ENCODE results near the gene GJD2.

GJD2 gene

GRCh38 chr15:34733621-34734020, 21.2 kb downstream of the GJD2 start:
- no peak for DNase-seq (ENCODE audit: low spot score)
- in situ Hi-C loops (cut with MboI; ENCODE audit: low pct_unique_long_range_greater_than_20kb, low sequenced_read_pairs, unreplicated experiment), result no loop called here
- TF ChIP-seq CTCF (IDR thresholded peaks at IDR 0.05; ENCODE audit: extremely low read depth, insufficient read depth, missing control alignments), result no peak

GRCh38 chr15:34732430-34732829, 22.4 kb downstream of the GJD2 start:
- DNase-seq (ENCODE audit: low spot score), result no peak
- in situ Hi-C loops (cut with MboI; ENCODE audit: low pct_unique_long_range_greater_than_20kb, low sequenced_read_pairs, unreplicated experiment), result no loop called here
- TF ChIP-seq CTCF (IDR thresholded peaks at IDR 0.05; ENCODE audit: extremely low read depth, insufficient read depth, missing control alignments), result no peak

GRCh38 chr15:34730701-34731100, 24.1 kb downstream of the GJD2 start:
- no peak for TF ChIP-seq CTCF (IDR thresholded peaks at IDR 0.05; ENCODE audit: extremely low read depth, insufficient read depth, missing control alignments)
- in situ Hi-C loops (cut with MboI; ENCODE audit: low pct_unique_long_range_greater_than_20kb, low sequenced_read_pairs, unreplicated experiment), result no loop called here
- DNase-seq (ENCODE audit: low spot score), result no peak

- TF ChIP-seq CTCF (IDR thresholded peaks at IDR 0.05; ENCODE audit: extremely low read depth, insufficient read depth, missing control alignments), result no peak
- no peak for DNase-seq (ENCODE audit: low spot score)
- in situ Hi-C loops (cut with MboI; ENCODE audit: low pct_unique_long_range_greater_than_20kb, low sequenced_read_pairs, unreplicated experiment), result no loop called here
Measured at GRCh38 chr15:34729886-34730285, 24.9 kb downstream of the GJD2 start.

GRCh38 chr15:34729056-34729455, 25.7 kb downstream of the GJD2 start:
- DNase-seq (ENCODE audit: low spot score), result no peak
- in situ Hi-C loops (cut with MboI; ENCODE audit: low pct_unique_long_range_greater_than_20kb, low sequenced_read_pairs, unreplicated experiment), result no loop called here
- TF ChIP-seq CTCF (IDR thresholded peaks at IDR 0.05; ENCODE audit: extremely low read depth, insufficient read depth, missing control alignments), result no peak

GRCh38 chr15:34726406-34727100, 28.2 kb downstream of the GJD2 start:
- TF ChIP-seq CTCF (IDR thresholded peaks at IDR 0.05; ENCODE audit: extremely low read depth, insufficient read depth, missing control alignments), result no peak
- in situ Hi-C loops (cut with MboI; ENCODE audit: low pct_unique_long_range_greater_than_20kb, low sequenced_read_pairs, unreplicated experiment), result no loop called here
- DNase-seq (ENCODE audit: low spot score), result no peak
